Fibroblast of lung (primary cell): Measurements from ENCODE around the gene SPNS1.

Source experiments
- CTCF ChIP-seq, 2 donors: IDR thresholded peaks in 1 of 2; conservative IDR thresholded peaks in 1 of 2; 1 replicate in 1 of 2; 2 replicates in 1 of 2; pipeline ENCODE4 v1.5.1; 2011 to 2012; ENCODE audit warnings: low read length in 2 of 2, control low read depth in 1 of 2, inconsistent platforms in 1 of 2, low read depth in 1 of 2, mild to moderate bottlenecking in 1 of 2
- EZH2 ChIP-seq: IDR thresholded peaks from 2 replicates; pipeline ENCODE4 v1.5.1; 2012; ENCODE audit warnings: low read length, control low read depth, mild to moderate bottlenecking; ENCODE audit errors: missing control alignments

GRCh38 chr16:28967156-28967555, 7.4 kb upstream of the SPNS1 start:
- TF ChIP-seq CTCF (conservative IDR thresholded peaks at IDR 0.05 in 1 of 2, IDR thresholded peaks at IDR 0.05 in 1 of 2; ENCODE audit: low read depth in 1 of 2, low read length in 2 of 2), result no peak
- no peak for TF ChIP-seq EZH2
